Stimulated activated naive CD8-positive, alpha-beta T cell treated with anti-CD3 and anti-CD28 coated beads, Interleukin-15, amount 100 ng/mL, for 72 hours (primary cell): ENCODE results near the gene HS6ST3.
A peak's percentile ranks its signal among the peaks of the same experiment; 100 is the strongest.

ENCODE experiments used
- ATAC-seq: fragments of 150-1000 bp; cut with Tn5 transposase; 2 replicates; pipeline ENCODE4 v1.10.0; 2021; ENCODE audit warnings: mild to moderate bottlenecking, moderate library complexity
- DNase-seq, 2 donors: peaks; one replicate each; pipeline ENCODE4 v3.0.0; 2021 to 2022
- H3K27ac Mint-ChIP-seq, 2 donors: one replicate each; pipeline ENCODE4 v1.8.0; 2022; ENCODE audit warnings: mild to moderate bottlenecking in 2 of 2, mixed read lengths in 2 of 2, moderate library complexity in 2 of 2
- H3K27me3 Mint-ChIP-seq: one replicate; pipeline ENCODE4 v1.8.0; 2022; ENCODE audit warnings: mixed read lengths
- H3K4me1 Mint-ChIP-seq: one replicate; pipeline ENCODE4 v1.8.0; 2022; ENCODE audit warnings: mild to moderate bottlenecking, mixed read lengths
- H3K4me3 Mint-ChIP-seq, 2 donors: one replicate each; pipeline ENCODE4 v1.8.0; 2022; ENCODE audit warnings: mild to moderate bottlenecking in 2 of 2, mixed read lengths in 2 of 2, moderate library complexity in 1 of 2
- H3K9me3 Mint-ChIP-seq, 2 donors: one replicate each; pipeline ENCODE4 v1.8.0; 2022; ENCODE audit warnings: mixed read lengths in 2 of 2

HS6ST3 gene

GRCh38 chr13:96632536-96633320, 542.8 kb downstream of the HS6ST3 start:
- H3K27ac Mint-ChIP-seq = no peak overlapping the region
- no peaks in the 10 kb centered on the region for H3K27me3 Mint-ChIP-seq
- no peak for DNase-seq
- no peak overlapping the region for H3K4me3 Mint-ChIP-seq
- peaks cover 11 to 14% of the 10 kb centered on the region in 2 donors for H3K9me3 Mint-ChIP-seq
- ATAC-seq = no peak
- no peaks in the 10 kb centered on the region for H3K4me1 Mint-ChIP-seq

GRCh38 chr13:96636001-96636709, 546.2 kb downstream of the HS6ST3 start:
- Mint-ChIP-seq H3K9me3 (peaks cover 10 to 11% of the 10 kb centered on the region in 2 donors), H3K27me3 (no peaks in the 10 kb centered on the region), H3K4me3 (no peak overlapping the region), H3K4me1 (no peaks in the 10 kb centered on the region), H3K27ac (no peak overlapping the region)
- DNase-seq (no peak), ATAC-seq (no peak)

GRCh38 chr13:96637039-96637438, 547.1 kb downstream of the HS6ST3 start:
- no peak overlapping the region for H3K27ac Mint-ChIP-seq
- no peaks in the 10 kb centered on the region for H3K27me3 Mint-ChIP-seq
- no peak overlapping the region for H3K4me3 Mint-ChIP-seq
- no peak for DNase-seq
- no peak for ATAC-seq
- H3K4me1 Mint-ChIP-seq = no peaks in the 10 kb centered on the region
- peaks cover 11 to 13% of the 10 kb centered on the region in 2 donors for H3K9me3 Mint-ChIP-seq

- H3K4me1 Mint-ChIP-seq = no peaks in the 10 kb centered on the region
- ATAC-seq = no peak
- no peak overlapping the region for H3K27ac Mint-ChIP-seq
- H3K27me3 Mint-ChIP-seq = no peaks in the 10 kb centered on the region
- no peak for DNase-seq
- peaks cover 14 to 16% of the 10 kb centered on the region in 2 donors for H3K9me3 Mint-ChIP-seq
- no peak overlapping the region for H3K4me3 Mint-ChIP-seq
Measured at GRCh38 chr13:96646101-96646500, 556.2 kb downstream of the HS6ST3 start.

- ATAC-seq = no peak
- H3K9me3 Mint-ChIP-seq = peaks cover 14 to 16% of the 10 kb centered on the region in 2 donors
- no peak overlapping the region for H3K27ac Mint-ChIP-seq
Measured at GRCh38 chr13:96646515-96647211, 556.8 kb downstream of the HS6ST3 start.

DNA sequence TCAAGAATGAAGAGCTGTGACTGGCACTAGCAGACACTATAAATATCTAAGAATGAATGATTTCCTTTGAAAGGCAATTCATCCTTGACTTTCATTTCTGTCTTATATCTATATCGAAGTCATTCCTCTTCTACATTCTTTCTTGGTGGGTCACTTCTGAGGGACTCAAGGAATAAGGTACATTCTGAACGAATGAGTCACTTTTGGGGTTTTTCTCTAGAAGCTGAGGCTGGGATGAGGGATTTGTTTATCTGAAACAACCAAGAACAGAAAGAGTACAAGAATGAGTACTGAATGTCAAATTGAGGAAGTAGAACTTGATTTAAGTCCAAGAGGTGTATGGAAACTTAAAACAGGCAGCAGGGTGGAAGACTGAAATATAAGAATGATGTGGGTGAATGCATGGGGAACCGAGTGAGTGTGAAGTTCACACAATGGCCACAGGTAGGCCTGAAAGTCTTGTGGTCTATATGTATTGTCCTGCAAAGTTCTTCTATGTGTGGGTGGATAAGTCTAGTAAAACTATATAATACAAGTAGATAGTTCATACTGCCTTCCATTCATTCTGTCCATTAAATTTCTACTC, 560.5 kb downstream of the HS6ST3 start:
- no peak overlapping the region for H3K27ac Mint-ChIP-seq
- no peaks in the 10 kb centered on the region for H3K9me3 Mint-ChIP-seq
- H3K4me1 Mint-ChIP-seq = no peaks in the 10 kb centered on the region
- DNase-seq = no peak
- no peak overlapping the region for H3K4me3 Mint-ChIP-seq
- no peak for ATAC-seq
- H3K27me3 Mint-ChIP-seq = no peaks in the 10 kb centered on the region

More at GRCh38 chr13:96646515-96647211, 556.8 kb downstream of the HS6ST3 start:
- H3K4me3 Mint-ChIP-seq = no peak overlapping the region
- no peaks in the 10 kb centered on the region for H3K4me1 Mint-ChIP-seq
- no peaks in the 10 kb centered on the region for H3K27me3 Mint-ChIP-seq
- no peak for DNase-seq

GRCh38 chr13:96651598-96651997, 561.7 kb downstream of the HS6ST3 start:
- ATAC-seq (no peak), DNase-seq (no peak)
- Mint-ChIP-seq H3K27me3 (no peaks in the 10 kb centered on the region), H3K27ac (no peak overlapping the region), H3K9me3 (no peaks in the 10 kb centered on the region), H3K4me3 (no peak overlapping the region), H3K4me1 (no peaks in the 10 kb centered on the region)

DNA sequence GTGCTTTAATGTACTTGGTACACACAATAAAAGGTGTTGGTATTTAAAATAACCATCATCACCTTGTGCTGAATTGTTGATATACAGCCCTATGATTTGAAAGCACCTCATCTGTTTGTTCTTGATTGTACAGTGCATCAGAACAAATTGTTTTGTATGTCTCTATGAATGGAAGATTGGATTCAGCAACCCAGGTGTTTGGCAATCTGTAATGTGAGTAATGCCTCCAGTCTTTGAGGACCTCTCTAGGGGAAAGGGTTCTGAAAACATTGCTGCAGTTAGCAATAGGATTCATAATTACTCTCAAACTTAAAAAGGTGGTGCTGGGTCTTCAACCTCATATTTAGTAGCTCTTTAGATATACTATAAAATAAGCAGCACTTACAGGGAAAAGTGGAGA, 562.6 kb downstream of the HS6ST3 start:
- Mint-ChIP-seq H3K4me3 (no peak overlapping the region), H3K4me1 (no peaks in the 10 kb centered on the region), H3K27me3 (no peaks in the 10 kb centered on the region), H3K27ac (no peak overlapping the region), H3K9me3 (no peaks in the 10 kb centered on the region)
- no peak for DNase-seq
- ATAC-seq = no peak

DNA sequence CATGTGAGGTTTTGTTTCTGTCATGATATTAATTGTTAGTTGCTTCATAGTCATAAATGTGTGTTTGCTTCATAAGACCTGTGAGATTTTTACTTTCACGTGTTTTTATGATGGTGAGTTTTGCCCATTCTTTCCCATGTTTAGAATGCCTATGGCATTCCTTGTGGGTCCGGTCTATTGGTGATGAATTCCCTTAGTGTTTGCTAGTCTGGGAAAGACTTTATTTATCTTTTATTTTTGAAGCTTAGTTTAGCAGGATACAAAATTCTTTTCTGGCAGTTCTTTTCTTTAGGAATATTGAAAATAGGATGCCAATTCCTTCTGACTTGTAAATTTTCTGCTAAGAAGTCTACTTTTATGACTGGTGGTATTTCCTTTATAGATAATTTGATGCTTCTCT, 571.7 kb downstream of the HS6ST3 start:
- no peak for ATAC-seq
- H3K4me1 Mint-ChIP-seq = no peaks in the 10 kb centered on the region
- H3K9me3 Mint-ChIP-seq = peaks cover 12 to 16% of the 10 kb centered on the region in 2 donors

DNA sequence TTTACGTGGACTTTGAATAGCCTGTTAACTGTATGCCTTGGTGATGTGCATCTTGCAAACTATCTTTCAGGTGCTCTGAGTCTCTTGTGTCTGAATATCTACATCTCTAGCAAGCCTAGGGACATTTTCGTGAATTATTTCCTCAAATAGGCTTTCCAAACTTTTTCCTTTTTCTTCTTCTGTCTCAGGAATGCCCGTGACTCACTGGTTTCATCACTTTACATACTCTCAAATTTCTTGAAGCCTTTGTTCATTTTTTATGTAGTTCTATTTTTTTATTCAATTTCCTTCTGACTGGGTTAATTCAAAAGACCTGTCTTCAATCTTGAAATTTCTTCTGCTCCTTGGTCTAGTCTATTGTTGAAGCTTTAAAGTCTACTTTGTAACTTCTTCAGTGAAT, 572.1 kb downstream of the HS6ST3 start:
- DNase-seq = no peak
- no peaks in the 10 kb centered on the region for H3K4me1 Mint-ChIP-seq
- H3K4me3 Mint-ChIP-seq = no peak overlapping the region
- H3K9me3 Mint-ChIP-seq = peaks cover 12 to 16% of the 10 kb centered on the region in 2 donors
- H3K27ac Mint-ChIP-seq = no peak overlapping the region
- H3K27me3 Mint-ChIP-seq = no peaks in the 10 kb centered on the region
- ATAC-seq = no peak

More for the DNA sequence above, 571.7 kb downstream of the HS6ST3 start:
- H3K27me3 Mint-ChIP-seq = no peaks in the 10 kb centered on the region
- H3K27ac Mint-ChIP-seq = no peak overlapping the region
- no peak overlapping the region for H3K4me3 Mint-ChIP-seq
- DNase-seq = no peak

DNA sequence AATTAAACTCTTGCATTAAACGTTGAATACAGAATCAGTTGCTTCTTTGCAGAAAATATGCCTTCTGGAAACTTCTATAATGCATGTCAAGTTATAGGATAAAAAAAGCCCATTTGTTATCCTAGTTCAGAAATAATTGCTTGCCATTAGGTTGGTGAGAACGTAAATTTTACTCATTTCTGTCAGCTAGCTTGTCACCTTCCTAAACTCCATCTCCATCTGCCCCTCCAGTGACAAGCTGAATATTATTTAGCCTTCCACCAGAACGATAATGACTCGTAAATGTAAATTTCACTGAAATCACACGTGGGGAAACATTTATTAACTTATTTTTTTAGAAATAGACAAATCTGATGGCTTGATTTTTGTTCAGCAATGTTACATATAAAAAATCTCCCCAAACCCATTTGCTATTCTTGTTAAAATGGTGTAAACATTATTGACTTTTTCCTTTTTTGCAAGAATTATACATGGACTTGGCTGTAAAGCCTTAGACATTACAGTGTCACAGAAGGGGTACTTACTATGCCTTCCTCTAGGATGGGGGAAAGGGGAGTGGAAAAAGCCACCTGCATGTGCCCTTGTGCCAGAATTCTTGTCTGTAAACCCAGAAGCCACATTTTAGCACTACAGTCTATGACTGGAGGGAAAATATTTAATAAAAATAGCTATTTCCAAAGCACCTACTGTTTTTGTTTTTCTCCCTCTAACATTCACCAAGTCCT, 577.5 kb downstream of the HS6ST3 start:
- Mint-ChIP-seq H3K4me3 (no peak overlapping the region), H3K4me1 (no peaks in the 10 kb centered on the region), H3K27me3 (no peaks in the 10 kb centered on the region), H3K9me3 (peaks cover 9 to 18% of the 10 kb centered on the region in 2 donors), H3K27ac (no peak overlapping the region)
- DNase-seq = no peak
- no peak for ATAC-seq

DNA sequence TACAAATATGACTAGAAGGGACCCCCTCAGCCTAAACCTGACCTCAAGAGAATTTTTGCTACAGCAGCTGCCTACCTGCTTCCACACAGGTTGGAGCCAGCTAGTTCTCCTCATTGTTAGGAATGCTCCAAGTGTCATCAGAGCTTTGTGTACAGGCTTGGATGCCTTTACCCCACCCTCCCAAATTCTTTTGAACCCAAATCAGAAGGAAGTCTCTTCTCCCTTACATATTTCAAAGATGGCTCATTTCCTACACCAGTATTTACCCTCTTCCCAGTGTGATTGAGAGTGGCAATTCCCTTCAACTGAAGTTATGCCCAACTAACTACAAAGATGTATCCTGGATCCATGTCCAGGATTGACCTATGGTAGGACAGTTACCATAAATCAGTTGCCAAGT, 581.2 kb downstream of the HS6ST3 start:
- DNase-seq (no peak), ATAC-seq (no peak)
- Mint-ChIP-seq H3K27me3 (no peaks in the 10 kb centered on the region), H3K9me3 (peaks cover 0 to 19% of the 10 kb centered on the region in 2 donors), H3K27ac (peak overlapping the region in 1 of 2 donors; percentile 24), H3K4me1 (no peaks in the 10 kb centered on the region), H3K4me3 (no peak overlapping the region)

- no peak overlapping the region for H3K27ac Mint-ChIP-seq
- no peaks in the 10 kb centered on the region for H3K4me1 Mint-ChIP-seq
- DNase-seq (no peak), ATAC-seq (no peak)
- no peaks in the 10 kb centered on the region for H3K27me3 Mint-ChIP-seq
- peaks cover 0 to 19% of the 10 kb centered on the region in 2 donors for H3K9me3 Mint-ChIP-seq
- H3K4me3 Mint-ChIP-seq = no peak overlapping the region
Measured at GRCh38 chr13:96672016-96672415, 582.1 kb downstream of the HS6ST3 start.

DNA sequence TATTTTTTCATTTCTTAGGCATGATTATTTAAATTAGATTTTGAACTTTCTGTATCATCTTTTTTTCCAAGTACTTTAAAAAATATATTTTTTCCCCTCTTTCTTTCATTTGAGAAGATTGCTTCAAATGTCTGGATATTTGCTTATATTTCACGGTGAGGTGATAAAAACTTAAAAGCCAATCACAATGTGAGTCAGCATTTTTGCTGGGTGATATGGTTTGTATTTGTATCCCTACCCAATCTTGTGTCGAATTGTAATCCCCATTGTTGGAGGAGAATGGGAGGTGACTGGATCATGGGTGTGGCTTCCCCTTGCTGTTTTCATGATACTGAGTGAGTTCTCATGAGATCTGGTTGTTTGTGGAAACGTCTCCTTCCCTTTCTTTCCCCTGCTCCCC, 583.9 kb downstream of the HS6ST3 start:
- DNase-seq = no peak
- Mint-ChIP-seq H3K9me3 (peaks cover 0 to 13% of the 10 kb centered on the region in 2 donors), H3K27ac (no peak overlapping the region), H3K4me3 (no peak overlapping the region), H3K27me3 (no peaks in the 10 kb centered on the region), H3K4me1 (no peaks in the 10 kb centered on the region)
- no peak for ATAC-seq

GRCh38 chr13:96677029-96677428, 587.1 kb downstream of the HS6ST3 start:
- DNase-seq (no peak), ATAC-seq (no peak)
- Mint-ChIP-seq H3K27ac (no peak overlapping the region), H3K4me1 (no peaks in the 10 kb centered on the region), H3K9me3 (peaks cover 7 to 22% of the 10 kb centered on the region in 2 donors), H3K4me3 (no peak overlapping the region), H3K27me3 (no peaks in the 10 kb centered on the region)
